GM12878 (cell line): ENCODE results near the gene MRTFA. TPM values are rescaled to one million over a fixed set of nuclear protein-coding genes. Genes with fewer than 3 reads are reported as not detected.

ENCODE experiments used
- ATF2 ChIP-seq: IDR thresholded peaks from 2 replicates; pipeline ENCODE4 v1.6.1; 2012; ENCODE audit warnings: low read length, inconsistent platforms
- ATF7 ChIP-seq: fragments of 450-650 bp; IDR thresholded peaks from 2 replicates; pipeline ENCODE4 v1.6.1; 2016; ENCODE audit warnings: low read depth, mild to moderate bottlenecking
- BCL11A ChIP-seq: IDR thresholded peaks from 2 replicates; pipeline ENCODE4 v1.6.1; 2011; ENCODE audit warnings: low read depth, low read length
- BHLHE40 ChIP-seq, 2 experiments: fragments of 450-650 bp in 1 of 2; IDR thresholded peaks; 2 replicates each; pipeline ENCODE4 v1.6.1; 2011 to 2017; ENCODE audit warnings: low read depth in 2 of 2, borderline replicate concordance in 1 of 2, improper control_type of control experiment in 1 of 2, low read length in 1 of 2, mild to moderate bottlenecking in 1 of 2
- BMI1 ChIP-seq: fragments of 450-650 bp; IDR thresholded peaks from 2 replicates; pipeline ENCODE4 v1.6.1; 2016; ENCODE audit warnings: mild to moderate bottlenecking, moderate library complexity, borderline replicate concordance
- CBFB ChIP-seq: IDR thresholded peaks from 2 replicates; pipeline ENCODE4 v1.6.1; 2016; ENCODE audit warnings: antibody characterized with exemption, low read depth
- CREM ChIP-seq: IDR thresholded peaks from 2 replicates; pipeline ENCODE4 v1.6.1; 2014; ENCODE audit warnings: antibody characterized with exemption, low read depth
- ESRRA ChIP-seq: IDR thresholded peaks from 2 replicates; pipeline ENCODE4 v1.6.1; 2012; ENCODE audit warnings: mild to moderate bottlenecking, low read length, improper control_type of control experiment
- HDGF ChIP-seq: fragments of 450-650 bp; IDR thresholded peaks from 2 replicates; pipeline ENCODE4 v1.6.1; 2016; ENCODE audit warnings: antibody characterized with exemption
- IKZF1 ChIP-seq: fragments of 450-650 bp; conservative IDR thresholded peaks from 2 replicates; pipeline ENCODE4 v1.6.1; 2017; ENCODE audit warnings: antibody characterized with exemption, mild to moderate bottlenecking
- IKZF2 ChIP-seq, 2 experiments: fragments of 450-650 bp; IDR thresholded peaks; 2 replicates each; pipeline ENCODE4 v1.6.1; 2017; ENCODE audit warnings: mild to moderate bottlenecking in 2 of 2, moderate library complexity in 2 of 2
- KLF5 ChIP-seq: fragments of 450-650 bp; IDR thresholded peaks from 2 replicates; pipeline ENCODE4 v1.6.1; 2014; ENCODE audit warnings: mild to moderate bottlenecking; ENCODE audit not compliant: partially characterized antibody
- MTA2 ChIP-seq: fragments of 450-650 bp; IDR thresholded peaks from 2 replicates; pipeline ENCODE4 v1.6.1; 2016; ENCODE audit warnings: low read depth, mild to moderate bottlenecking, moderate library complexity
- MTA3 ChIP-seq: IDR thresholded peaks from 2 replicates; pipeline ENCODE4 v1.6.1; 2012; ENCODE audit warnings: low read length, inconsistent platforms, borderline replicate concordance
- NBN ChIP-seq: fragments of 450-650 bp; IDR thresholded peaks from 2 replicates; pipeline ENCODE4 v1.6.1; 2016
- NFIC ChIP-seq: IDR thresholded peaks from 2 replicates; pipeline ENCODE4 v1.6.1; 2012; ENCODE audit warnings: low read depth, mild to moderate bottlenecking, inconsistent platforms, low read length, moderate library complexity
- POU2F2 ChIP-seq: IDR thresholded peaks from 3 replicates; pipeline ENCODE4 v1.6.1; 2011; ENCODE audit warnings: low read depth, mild to moderate bottlenecking, low read length, borderline replicate concordance
- RAD21 ChIP-seq: IDR thresholded peaks from 2 replicates; pipeline ENCODE4 v1.6.1; 2011; ENCODE audit warnings: mild to moderate bottlenecking, low read depth, low read length, moderate library complexity; ENCODE audit not compliant: insufficient read depth
- RAD51 ChIP-seq: fragments of 450-650 bp; IDR thresholded peaks from 2 replicates; pipeline ENCODE4 v1.6.1; 2016; ENCODE audit warnings: moderate library complexity, mild to moderate bottlenecking, inconsistent platforms
- RFX5 ChIP-seq: IDR thresholded peaks from 2 replicates; pipeline ENCODE4 v1.6.1; 2011; ENCODE audit warnings: low read depth, low read length, improper control_type of control experiment
- RUNX3 ChIP-seq: IDR thresholded peaks from 2 replicates; pipeline ENCODE4 v1.6.1; 2012; ENCODE audit warnings: low read length, inconsistent platforms
- SKIL ChIP-seq: fragments of 450-650 bp; IDR thresholded peaks from 2 replicates; pipeline ENCODE4 v1.6.1; 2017; ENCODE audit warnings: mild to moderate bottlenecking, low read depth, inconsistent platforms; ENCODE audit not compliant: poor library complexity, severe bottlenecking
- SMAD5 ChIP-seq: IDR thresholded peaks from 2 replicates; pipeline ENCODE4 v1.6.1; 2016; ENCODE audit warnings: antibody characterized with exemption, low read depth
- SMC3 ChIP-seq: IDR thresholded peaks from 2 replicates; pipeline ENCODE4 v1.6.1; 2011; ENCODE audit warnings: low read length, improper control_type of control experiment, borderline replicate concordance
- SP1 ChIP-seq: IDR thresholded peaks from one replicate; pipeline ENCODE4 v1.6.1; 2011; ENCODE audit warnings: low read depth, low read length
- SPI1 ChIP-seq: IDR thresholded peaks from 2 replicates; pipeline ENCODE4 v1.6.1; 2011; ENCODE audit warnings: low read depth, mild to moderate bottlenecking, low read length, moderate library complexity, borderline replicate concordance; ENCODE audit not compliant: insufficient read depth
- USF2 ChIP-seq: IDR thresholded peaks from 2 replicates; pipeline ENCODE4 v1.6.1; 2011; ENCODE audit warnings: low read depth, low read length, improper control_type of control experiment, borderline replicate concordance
- YBX1 ChIP-seq: fragments of 450-650 bp; IDR thresholded peaks from 2 replicates; pipeline ENCODE4 v1.6.1; 2016; ENCODE audit warnings: antibody characterized with exemption
- ZBED1 ChIP-seq: IDR thresholded peaks from 2 replicates; pipeline ENCODE4 v1.6.1; 2016; ENCODE audit warnings: borderline replicate concordance
- ZNF24 ChIP-seq: fragments of 450-650 bp; IDR thresholded peaks from 2 replicates; pipeline ENCODE4 v1.6.1; 2017; ENCODE audit warnings: antibody characterized with exemption, mild to moderate bottlenecking
- polyA plus RNA-seq, 11 experiments: library from polyadenylated mRNA; depleted of rRNA in 4 of 11; unstranded in 6 of 11; stranded (reverse) in 5 of 11; fragments of >200 nt; fragmentation: Nextera tagmentation in 4 of 11; fragmentation: Illumina TruSeq in 1 of 11; extraction: Ambion mirVana in 4 of 11; extraction: Trizol in 1 of 11; gene quantifications; 1 replicate in 1 of 11; 2 replicates in 10 of 11; pipeline versions ENCODE4 v1.2.1 to v1.2.3, GENCODE V29; 2011 to 2016; ENCODE audit warnings: inconsistent platforms in 2 of 11, missing spikeins in 2 of 11, low read depth in 1 of 11
- total RNA-seq, 4 experiments: library from RNA; depleted of rRNA in 3 of 4; stranded (reverse); fragments of >200 nt in 3 of 4; fragmentation: Illumina TruSeq in 1 of 4; extraction: Trizol in 1 of 4; gene quantifications; 2 replicates each; pipeline versions ENCODE4 v1.2.1 to v1.2.3, GENCODE V29; 2013 to 2021

The MRTFA gene
- total and polyA plus RNA-seq, 10 of the 15 experiments (the other 5 are each of a cell fraction or from before 2014, with no cell fraction given): 2.0 to 63.9 (median 17.9) TPM

- TF ChIP-seq RUNX3 (peak; percentile 81), MTA3 (peak; percentile 67; the same call in 1 of the 2 replicates), ATF7 (peak; percentile 86), SMAD5 (no peak), HDGF (peak; percentile 24; the same call in 1 of the 2 replicates), NBN (0 out of 2 replicates have a peak, but pooled peaks have one; percentile 30), SMC3 (no peak), CBFB (0 out of 2 replicates have a peak, but pooled peaks have one; percentile 27), CREM (0 out of 2 replicates have a peak, but pooled peaks have one; percentile 20), NFIC (peak; percentile 68; the same call in 1 of the 2 replicates), ATF2 (peak; percentile 53; the same call in 1 of the 2 replicates), RFX5 (peak; percentile 62), ZBED1 (no peak), BCL11A (peak; percentile 49; the same call in 1 of the 2 replicates), SPI1 (peak; percentile 100), USF2 (peak; percentile 32; the same call in 1 of the 2 replicates), ESRRA (no peak), MTA2 (peak; percentile 66), BMI1 (peak; percentile 82), SKIL (peak; percentile 90), IKZF2 (IDR thresholded peaks at IDR 0.05) (peak; percentile 92 to 94), KLF5 (peak; percentile 17), SP1 (peak; percentile 28), BHLHE40 (IDR thresholded peaks at IDR 0.05; ENCODE audit: borderline replicate concordance in 1 of 2, low read depth in 2 of 2, low read length in 1 of 2) (peak; percentile 29 to 65; a peak in 2 of 4 replicates), RAD51 (peak; percentile 95), YBX1 (no peak), POU2F2 (peak; percentile 66; the same call in 1 of the 3 replicates), ZNF24 (peak; percentile 74), RAD21 (peak; percentile 15; the same call in 1 of the 2 replicates), IKZF1 (peak; percentile 87)
Measured at GRCh38 chr22:40491990-40492631, 144.4 kb downstream of the MRTFA start (continued).
